Panc1 (cell line): ENCODE data around the gene TMPRSS13.
"Not testable (repeated sequence)": the region's sequence is repeated elsewhere in the genome, so short reads cannot be mapped to it uniquely, and the experiment has no call there.

Experiments used
- SIN3A ChIP-seq: IDR thresholded peaks from 2 replicates; pipeline ENCODE4 v1.6.1; 2012; ENCODE audit warnings: low read depth, mild to moderate bottlenecking, low read length, moderate library complexity, borderline replicate concordance; ENCODE audit not compliant: insufficient read depth
- TCF7L2 ChIP-seq: IDR thresholded peaks from 2 replicates; pipeline ENCODE4 v1.6.1; 2011; ENCODE audit warnings: mild to moderate bottlenecking, low read depth, low read length, inconsistent platforms
- TF ChIP-seq, protein P1 (sequence below): fragments of 450-650 bp; IDR thresholded peaks from 2 replicates; pipeline ENCODE4 v1.5.1; 2017; ENCODE audit warnings: mild to moderate bottlenecking
- TF ChIP-seq, protein P2 (sequence below), 2 experiments: IDR thresholded peaks; 2 replicates each; pipeline ENCODE4 v1.6.1; 2011 to 2012; ENCODE audit warnings: low read depth in 2 of 2, control low read depth in 1 of 2, low read length in 1 of 2, mild to moderate bottlenecking in 1 of 2, moderate library complexity in 1 of 2; ENCODE audit not compliant: insufficient read depth in 1 of 2

DNA sequence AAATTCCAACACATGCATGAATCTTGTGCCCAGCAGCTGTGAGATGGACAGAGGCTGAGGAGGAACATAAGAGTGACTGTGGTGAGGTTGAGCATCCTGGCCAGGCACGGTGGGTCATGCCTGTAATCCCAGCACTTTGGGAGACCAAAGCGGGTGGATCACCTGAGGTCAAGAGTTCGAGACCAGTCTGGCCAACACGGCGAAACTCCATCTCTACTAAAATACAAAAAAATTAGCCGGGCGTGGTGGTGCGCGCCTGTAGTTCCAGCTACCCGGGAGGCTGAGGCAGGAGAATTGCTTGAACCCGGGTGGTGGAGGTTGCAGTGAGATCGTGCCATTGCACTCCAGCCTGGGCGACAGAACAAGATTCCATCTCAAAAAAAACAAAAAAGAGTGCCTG lies 63.7 kb downstream of the TMPRSS13 start:
- not testable (repeated sequence) for TF ChIP-seq SIN3A, TCF7L2
- TF ChIP-seq, protein P1, sequence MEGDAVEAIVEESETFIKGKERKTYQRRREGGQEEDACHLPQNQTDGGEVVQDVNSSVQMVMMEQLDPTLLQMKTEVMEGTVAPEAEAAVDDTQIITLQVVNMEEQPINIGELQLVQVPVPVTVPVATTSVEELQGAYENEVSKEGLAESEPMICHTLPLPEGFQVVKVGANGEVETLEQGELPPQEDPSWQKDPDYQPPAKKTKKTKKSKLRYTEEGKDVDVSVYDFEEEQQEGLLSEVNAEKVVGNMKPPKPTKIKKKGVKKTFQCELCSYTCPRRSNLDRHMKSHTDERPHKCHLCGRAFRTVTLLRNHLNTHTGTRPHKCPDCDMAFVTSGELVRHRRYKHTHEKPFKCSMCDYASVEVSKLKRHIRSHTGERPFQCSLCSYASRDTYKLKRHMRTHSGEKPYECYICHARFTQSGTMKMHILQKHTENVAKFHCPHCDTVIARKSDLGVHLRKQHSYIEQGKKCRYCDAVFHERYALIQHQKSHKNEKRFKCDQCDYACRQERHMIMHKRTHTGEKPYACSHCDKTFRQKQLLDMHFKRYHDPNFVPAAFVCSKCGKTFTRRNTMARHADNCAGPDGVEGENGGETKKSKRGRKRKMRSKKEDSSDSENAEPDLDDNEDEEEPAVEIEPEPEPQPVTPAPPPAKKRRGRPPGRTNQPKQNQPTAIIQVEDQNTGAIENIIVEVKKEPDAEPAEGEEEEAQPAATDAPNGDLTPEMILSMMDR = not testable (repeated sequence)
- TF ChIP-seq, protein P2, sequence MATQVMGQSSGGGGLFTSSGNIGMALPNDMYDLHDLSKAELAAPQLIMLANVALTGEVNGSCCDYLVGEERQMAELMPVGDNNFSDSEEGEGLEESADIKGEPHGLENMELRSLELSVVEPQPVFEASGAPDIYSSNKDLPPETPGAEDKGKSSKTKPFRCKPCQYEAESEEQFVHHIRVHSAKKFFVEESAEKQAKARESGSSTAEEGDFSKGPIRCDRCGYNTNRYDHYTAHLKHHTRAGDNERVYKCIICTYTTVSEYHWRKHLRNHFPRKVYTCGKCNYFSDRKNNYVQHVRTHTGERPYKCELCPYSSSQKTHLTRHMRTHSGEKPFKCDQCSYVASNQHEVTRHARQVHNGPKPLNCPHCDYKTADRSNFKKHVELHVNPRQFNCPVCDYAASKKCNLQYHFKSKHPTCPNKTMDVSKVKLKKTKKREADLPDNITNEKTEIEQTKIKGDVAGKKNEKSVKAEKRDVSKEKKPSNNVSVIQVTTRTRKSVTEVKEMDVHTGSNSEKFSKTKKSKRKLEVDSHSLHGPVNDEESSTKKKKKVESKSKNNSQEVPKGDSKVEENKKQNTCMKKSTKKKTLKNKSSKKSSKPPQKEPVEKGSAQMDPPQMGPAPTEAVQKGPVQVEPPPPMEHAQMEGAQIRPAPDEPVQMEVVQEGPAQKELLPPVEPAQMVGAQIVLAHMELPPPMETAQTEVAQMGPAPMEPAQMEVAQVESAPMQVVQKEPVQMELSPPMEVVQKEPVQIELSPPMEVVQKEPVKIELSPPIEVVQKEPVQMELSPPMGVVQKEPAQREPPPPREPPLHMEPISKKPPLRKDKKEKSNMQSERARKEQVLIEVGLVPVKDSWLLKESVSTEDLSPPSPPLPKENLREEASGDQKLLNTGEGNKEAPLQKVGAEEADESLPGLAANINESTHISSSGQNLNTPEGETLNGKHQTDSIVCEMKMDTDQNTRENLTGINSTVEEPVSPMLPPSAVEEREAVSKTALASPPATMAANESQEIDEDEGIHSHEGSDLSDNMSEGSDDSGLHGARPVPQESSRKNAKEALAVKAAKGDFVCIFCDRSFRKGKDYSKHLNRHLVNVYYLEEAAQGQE (IDR thresholded peaks at IDR 0.05; ENCODE audit: insufficient read depth in 1 of 2, low read depth in 2 of 2, low read length in 1 of 2) = not testable (repeated sequence)
